HEK293T (cell line): ENCODE data around the gene ENPP6.

Experiments used
- BHLHE40 ChIP-seq: fragments of 450-650 bp; IDR thresholded peaks from 2 replicates; pipeline ENCODE4 v1.6.1; 2016; ENCODE audit warnings: mild to moderate bottlenecking, moderate library complexity, borderline replicate concordance
- CTBP1 ChIP-seq: fragments of 450-650 bp; IDR thresholded peaks from 2 replicates; pipeline ENCODE4 v1.6.1; 2016; ENCODE audit warnings: borderline replicate concordance
- FOXM1 ChIP-seq: fragments of 450-650 bp; IDR thresholded peaks from 2 replicates; pipeline ENCODE4 v1.6.1; 2017; ENCODE audit warnings: mild to moderate bottlenecking, borderline replicate concordance
- PKNOX1 ChIP-seq: fragments of 450-650 bp; IDR thresholded peaks from 2 replicates; pipeline ENCODE4 v1.6.1; 2016
- SP1 ChIP-seq: fragments of 450-650 bp; IDR thresholded peaks from 2 replicates; pipeline ENCODE4 v1.6.1; 2017
- SUZ12 ChIP-seq: fragments of 450-650 bp; IDR thresholded peaks from 2 replicates; pipeline ENCODE4 v1.6.1; 2016; ENCODE audit warnings: mild to moderate bottlenecking

GRCh38 chr4:184261246-184261645 is 43.6 kb upstream of the ENPP6 start:
- TF ChIP-seq FOXM1: no peak
- TF ChIP-seq SP1: no peak
- no peak for TF ChIP-seq BHLHE40
- TF ChIP-seq CTBP1: no peak
- no peak for TF ChIP-seq SUZ12
- TF ChIP-seq PKNOX1: no peak
